GM21737 (cell line): ENCODE measurements around the gene TAOK2.

Source experiments
- ATAC-seq: cut with Tn5 transposase; IDR thresholded peaks from one replicate; pipeline ENCODE4 v1.9.1; 2021; ENCODE audit warnings: mild to moderate bottlenecking, moderate library complexity; ENCODE audit not compliant: unreplicated experiment

TAOK2 gene

GRCh38 chr16:29962344-29962994 lies 11.2 kb upstream of the TAOK2 start:
- no peak for ATAC-seq

DNA sequence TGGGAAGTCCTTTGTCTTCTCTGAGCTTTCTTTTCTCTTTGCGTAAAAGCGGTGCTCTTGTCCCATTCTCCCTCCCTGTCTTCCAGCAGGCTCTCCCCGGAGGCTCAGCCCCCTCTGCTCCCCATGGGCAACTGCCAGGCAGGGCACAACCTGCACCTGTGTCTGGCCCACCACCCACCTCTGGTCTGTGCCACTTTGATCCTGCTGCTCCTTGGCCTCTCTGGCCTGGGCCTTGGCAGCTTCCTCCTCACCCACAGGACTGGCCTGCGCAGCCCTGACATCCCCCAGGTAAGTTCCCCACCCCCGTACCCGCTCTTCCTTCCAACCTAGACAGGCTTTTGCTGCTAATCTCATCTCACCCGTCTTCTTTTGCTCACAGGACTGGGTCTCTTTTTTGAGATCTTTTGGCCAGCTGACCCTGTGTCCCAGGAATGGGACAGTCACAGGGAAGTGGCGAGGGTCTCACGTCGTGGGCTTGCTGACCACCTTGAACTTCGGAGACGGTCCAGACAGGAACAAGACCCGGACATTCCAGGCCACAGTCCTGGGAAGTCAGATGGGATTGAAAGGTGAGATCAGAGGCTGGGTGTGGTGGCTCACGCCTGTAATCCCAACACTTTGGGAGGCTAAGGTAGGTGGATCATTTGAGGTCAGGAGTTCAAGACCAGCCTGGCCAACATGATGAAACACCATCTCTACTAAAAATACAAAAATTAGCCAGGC lies 10.5 kb upstream of the TAOK2 start:
- ATAC-seq, result no peak

GRCh38 chr16:29968205-29968604 lies 5.5 kb upstream of the TAOK2 start:
- no peak for ATAC-seq

GRCh38 chr16:29971304-29971703 lies 2.4 kb upstream of the TAOK2 start:
- no peak for ATAC-seq

DNA sequence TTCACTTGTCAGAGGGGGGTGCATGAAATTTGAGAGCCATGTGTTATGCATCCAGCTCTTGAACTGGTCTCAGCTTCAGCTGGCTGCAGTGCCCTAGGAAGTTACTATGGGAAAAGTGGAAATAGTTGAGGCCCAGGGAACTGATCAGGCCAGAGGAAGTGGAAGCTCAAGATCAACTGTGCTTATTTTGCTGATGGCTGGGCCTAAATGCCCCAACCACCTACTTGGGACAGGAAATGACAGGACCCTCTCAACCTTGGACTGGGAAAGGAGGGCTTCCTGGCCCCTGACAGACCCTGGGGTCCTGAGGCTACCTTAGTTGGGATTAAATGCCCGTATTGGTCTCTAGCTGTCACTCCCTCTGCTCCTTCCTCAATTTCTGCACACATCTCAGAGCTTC lies 1.2 kb upstream of the TAOK2 start:
- ATAC-seq, result no peak

- no peak for ATAC-seq
These were observed 680 bp upstream of the TAOK2 start for GRCh38 chr16:29972992-29973383.

DNA sequence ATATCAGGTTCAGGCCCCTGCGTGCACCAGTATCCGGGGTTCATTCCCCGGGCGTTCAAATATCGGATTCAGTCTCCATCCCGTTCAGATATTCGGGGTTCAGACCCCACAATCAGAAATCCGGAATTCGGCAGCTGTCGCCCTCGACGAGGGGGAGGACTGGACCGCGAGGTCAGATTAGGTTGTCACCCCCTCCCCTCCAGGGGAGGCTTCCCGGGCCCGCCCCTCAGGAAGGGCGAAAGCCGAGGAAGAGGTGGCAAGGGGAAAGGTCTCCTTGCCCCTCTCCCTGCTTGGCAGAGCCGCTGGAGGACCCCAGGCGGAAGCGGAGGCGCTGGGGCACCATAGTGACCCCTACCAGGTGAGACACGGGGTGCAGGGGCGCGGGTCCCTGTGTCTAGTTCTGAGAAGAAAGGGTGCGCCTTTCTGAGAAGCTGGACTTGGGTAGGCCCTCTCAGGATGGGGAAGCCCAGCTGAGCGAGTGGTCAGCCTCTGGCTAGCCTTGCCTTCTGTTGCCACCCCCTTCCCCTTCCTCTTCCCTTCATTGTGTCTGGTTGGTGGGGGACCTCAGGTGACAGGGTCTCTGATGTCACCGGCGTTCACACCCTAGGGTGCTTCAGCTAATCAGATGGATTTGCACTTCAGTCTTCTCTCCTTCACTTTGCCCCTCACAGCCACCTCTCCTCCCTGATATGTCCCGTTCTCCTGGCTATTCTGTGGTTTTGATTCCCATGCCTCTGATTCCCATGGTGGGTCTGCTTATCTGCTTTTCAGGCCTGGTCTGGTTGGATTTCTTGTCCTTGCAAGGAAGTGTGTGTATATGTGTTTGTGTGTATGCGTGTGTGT lies 844 bp downstream of the TAOK2 start:
- ATAC-seq, result no peak

DNA sequence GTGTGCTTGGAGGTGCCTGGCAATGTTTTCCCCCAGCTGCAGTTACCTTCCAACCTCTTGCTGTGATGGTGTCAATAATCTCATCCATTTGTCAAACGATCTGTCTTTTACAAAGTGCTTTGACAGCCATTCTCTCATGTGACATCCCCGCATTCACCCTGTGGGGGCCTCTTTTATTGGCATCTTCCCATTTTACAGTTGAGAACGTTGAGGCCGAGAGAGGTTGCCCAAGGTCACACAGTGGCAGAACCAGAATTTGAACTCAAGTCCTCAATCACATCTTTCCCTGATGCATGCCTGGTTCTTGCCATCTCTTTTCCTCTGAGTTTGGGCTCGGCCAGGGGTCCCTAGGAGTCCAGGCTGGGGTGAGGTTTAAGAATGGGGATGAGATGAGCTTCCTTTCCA lies 1.5 kb downstream of the TAOK2 start:
- ATAC-seq, result no peak

- ATAC-seq, result no peak
These were observed 2.3 kb downstream of the TAOK2 start for GRCh38 chr16:29975811-29976511.

DNA sequence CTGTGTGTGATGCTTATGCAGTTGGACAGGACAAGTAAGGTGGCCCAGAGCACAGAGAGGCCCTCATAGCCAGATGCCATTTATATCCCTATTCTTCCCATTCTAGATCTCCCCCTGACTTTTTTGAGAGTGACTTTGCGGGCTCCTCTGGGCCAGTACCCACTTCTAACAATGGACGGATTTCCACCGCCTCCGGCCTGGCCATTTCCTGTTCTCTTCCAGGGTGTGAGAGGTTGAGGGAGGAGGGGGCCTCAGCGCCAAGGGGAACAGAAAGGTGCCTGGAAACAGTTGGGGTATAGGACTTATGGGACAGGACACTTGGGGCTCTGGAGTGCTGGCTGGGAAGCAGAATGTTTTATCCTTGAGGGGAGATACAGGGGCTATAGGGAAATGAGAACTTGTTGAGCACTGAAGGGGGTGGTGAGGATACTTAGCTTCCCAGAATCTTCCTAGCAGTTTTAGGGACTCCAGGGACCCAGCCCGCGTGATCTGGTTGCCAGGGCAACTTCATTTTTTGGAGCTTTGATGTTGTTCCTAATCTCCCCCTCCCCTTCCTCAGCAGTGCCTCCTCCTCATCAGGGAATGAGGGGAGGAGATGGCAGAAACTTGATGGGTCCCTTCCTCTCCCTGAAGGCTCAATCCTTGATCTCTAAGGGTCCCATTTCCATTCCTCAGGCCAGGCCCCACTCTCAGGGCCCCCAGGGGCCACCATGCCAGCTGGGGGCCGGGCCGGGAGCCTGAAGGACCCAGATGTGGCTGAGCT lies 3.6 kb downstream of the TAOK2 start:
- no peak for ATAC-seq

GRCh38 chr16:29978081-29978480 lies 4.4 kb downstream of the TAOK2 start:
- no peak for ATAC-seq

GRCh38 chr16:29978564-29979270 lies 5.0 kb downstream of the TAOK2 start:
- ATAC-seq, result no peak

DNA sequence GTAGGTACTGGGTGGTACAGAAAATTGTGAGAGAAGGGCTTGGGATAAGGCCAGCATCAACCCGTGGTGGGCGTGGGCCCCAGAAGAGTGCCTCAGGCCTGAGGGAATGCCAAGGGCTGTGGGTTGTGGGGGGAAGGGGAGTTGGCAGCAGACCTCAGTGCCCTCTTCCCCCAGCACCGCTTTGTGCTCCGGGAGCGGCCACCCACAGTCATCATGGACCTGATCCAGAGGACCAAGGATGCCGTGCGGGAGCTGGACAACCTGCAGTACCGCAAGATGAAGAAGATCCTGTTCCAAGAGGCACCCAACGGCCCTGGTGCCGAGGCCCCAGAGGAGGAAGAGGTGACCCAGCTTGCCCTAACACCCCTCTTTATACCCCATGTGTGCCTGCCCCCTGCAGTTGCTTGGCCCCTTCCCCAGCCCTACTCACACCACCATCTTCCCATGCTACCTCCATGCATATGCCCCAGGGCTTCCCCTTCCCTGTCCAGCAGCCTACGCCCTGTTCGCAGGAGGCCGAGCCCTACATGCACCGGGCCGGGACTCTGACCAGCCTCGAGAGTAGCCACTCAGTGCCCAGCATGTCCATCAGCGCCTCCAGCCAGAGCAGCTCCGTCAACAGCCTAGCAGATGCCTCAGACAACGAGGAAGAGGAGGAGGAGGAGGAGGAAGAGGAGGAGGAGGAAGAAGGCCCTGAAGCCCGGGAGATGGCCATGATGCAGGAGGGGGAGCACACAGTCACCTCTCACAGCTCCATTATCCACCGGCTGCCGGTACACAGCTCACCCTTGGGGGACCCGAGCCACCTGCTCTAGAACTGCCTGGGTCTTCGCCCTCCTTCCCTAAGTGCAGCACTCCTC lies 9.1 kb downstream of the TAOK2 start:
- no peak for ATAC-seq

DNA sequence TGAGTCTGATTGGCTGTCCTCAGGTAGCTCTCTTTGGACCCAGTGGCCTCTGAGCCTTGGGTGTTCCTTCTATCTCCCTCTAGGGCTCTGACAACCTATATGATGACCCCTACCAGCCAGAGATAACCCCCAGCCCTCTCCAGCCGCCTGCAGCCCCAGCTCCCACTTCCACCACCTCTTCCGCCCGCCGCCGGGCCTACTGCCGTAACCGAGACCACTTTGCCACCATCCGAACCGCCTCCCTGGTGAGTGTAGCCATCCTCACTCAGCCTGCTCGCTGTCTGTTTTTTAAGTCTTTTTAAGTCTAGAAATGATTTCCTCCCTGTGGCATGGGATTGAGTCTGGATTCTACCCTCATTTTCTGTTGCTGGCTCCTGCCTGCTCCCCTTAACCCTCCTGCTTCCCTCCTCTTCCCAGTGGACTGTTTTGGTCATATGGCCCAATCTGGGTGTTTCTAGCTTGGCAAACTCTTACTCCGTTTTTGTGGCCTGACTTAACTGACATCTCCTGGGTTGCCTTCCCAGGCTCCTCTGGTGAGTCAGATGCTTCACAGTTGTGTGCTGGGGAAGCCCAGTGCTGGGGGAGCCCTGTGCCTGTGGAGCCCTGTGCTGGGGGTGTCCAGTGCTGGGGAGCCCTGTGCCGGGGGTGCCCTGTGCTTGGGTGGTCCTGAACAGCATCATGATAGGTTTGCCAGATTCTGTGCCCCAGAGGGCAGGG lies 9.9 kb downstream of the TAOK2 start:
- ATAC-seq, result no peak

DNA sequence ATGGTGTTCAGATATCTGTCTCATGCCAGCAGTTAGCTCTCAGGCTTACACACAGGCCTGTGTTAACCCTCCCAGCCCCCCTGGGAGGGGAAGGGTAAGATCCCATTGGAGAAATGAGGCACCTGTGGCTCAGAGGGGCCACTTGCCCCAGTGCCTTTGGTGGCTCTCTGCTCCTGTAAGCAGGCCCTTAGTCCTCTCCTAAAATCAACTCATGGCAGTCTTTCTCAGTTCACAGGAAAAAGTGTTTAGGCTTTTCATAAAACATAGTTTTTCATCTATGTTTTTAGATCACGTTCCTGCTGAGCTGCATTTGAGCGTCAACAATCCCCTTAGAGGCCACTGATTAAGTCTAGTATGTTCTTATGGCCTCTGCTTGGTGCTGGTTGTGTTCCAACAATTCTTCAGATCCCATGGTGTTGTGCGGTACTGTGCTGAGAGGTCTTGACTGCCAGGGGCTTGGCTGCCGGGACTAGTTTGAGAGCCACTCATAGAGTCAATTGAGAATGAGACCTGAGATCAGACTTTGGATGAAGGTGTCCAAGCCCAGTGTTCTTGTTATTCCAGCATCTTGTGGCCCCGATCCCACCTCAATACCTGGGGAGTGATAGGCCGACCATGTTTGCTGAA lies 10.6 kb downstream of the TAOK2 start:
- no peak for ATAC-seq

DNA sequence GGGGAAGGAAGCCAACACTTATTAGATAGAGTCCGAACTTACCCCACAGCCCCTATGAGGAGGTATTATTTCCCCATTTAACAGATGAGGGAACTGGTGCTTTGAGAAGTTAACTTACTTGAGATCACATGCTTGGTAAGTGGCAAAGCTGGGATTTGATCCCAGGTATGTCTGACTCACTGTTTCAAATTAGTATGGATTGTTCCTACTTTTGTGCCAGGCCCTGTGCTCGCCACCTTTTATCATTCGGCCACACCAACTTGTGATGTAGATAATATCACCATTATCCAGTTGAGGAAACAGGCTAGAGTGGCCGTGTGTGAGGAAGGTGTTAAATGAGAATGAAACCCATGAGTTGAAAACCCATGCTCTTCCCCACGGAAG lies 11.1 kb downstream of the TAOK2 start:
- ATAC-seq, result no peak

- no peak for ATAC-seq
These were observed 11.7 kb downstream of the TAOK2 start for GRCh38 chr16:29985271-29985811.

GRCh38 chr16:29986231-29986630 lies 12.6 kb downstream of the TAOK2 start:
- ATAC-seq, result no peak
